DMS114 treated with DMSO at 0.1 percent for 48 hours (cell line): ENCODE measurements around the gene BMPR1B.

Experiments
- DNase-seq: peaks from one replicate; lab custom pipeline; 2025; ENCODE audit not compliant: unreplicated experiment; lab: John Stamatoyannopoulos, UW

BMPR1B gene

DNA sequence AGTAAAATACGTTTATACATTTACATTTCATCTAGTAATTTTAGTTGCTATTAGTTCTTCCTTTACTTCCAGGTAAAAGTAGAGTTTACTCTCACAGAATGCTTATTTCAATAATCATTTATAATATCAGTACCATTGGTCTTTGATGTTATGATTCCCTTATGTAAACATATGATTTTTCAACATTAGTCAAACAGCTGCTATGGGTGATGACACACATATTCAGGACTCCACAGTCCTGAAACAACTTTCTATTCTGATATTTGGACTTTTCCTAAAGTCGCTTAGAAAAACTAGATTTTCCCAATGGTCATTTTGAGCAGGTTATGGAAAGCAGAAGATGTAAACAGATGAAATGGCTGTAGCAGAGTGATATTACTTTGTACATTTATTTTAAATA, 421.2 kb downstream of the BMPR1B start:
- no peak for DNase-seq

DNA sequence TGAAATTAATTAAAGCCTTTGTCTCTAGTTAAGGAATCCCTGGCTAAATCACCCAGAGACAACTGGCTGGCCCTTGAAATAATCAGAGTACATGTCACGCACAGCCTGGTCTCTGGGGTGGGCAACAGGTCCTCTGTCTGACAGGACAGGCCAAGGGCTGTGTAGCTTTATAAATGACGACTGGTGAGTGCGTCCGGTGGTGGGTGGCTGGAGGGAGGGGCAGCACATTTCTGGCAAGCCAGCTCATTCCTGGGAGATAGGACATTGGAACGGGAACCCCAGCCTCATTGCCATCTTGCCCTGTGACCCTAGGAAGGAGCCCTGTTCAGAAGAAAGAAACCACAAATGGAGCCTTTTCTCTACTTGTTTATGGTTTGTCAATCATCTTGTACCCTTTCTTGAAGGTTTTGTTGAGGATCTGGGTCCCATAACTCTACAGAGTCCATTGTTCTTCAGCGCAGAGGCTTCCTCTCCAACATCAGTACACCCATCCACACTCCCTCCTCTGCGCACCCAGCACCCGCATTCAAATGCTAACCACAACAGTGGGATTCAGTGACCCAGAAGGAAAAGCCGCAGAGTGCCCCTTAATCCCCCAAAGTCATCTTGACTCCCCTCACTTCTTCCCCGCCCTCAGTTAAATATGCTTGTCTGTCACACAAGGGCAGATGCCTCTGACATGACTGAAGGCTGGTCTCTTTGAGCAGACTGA, 422.9 kb downstream of the BMPR1B start:
- no peak for DNase-seq

DNA sequence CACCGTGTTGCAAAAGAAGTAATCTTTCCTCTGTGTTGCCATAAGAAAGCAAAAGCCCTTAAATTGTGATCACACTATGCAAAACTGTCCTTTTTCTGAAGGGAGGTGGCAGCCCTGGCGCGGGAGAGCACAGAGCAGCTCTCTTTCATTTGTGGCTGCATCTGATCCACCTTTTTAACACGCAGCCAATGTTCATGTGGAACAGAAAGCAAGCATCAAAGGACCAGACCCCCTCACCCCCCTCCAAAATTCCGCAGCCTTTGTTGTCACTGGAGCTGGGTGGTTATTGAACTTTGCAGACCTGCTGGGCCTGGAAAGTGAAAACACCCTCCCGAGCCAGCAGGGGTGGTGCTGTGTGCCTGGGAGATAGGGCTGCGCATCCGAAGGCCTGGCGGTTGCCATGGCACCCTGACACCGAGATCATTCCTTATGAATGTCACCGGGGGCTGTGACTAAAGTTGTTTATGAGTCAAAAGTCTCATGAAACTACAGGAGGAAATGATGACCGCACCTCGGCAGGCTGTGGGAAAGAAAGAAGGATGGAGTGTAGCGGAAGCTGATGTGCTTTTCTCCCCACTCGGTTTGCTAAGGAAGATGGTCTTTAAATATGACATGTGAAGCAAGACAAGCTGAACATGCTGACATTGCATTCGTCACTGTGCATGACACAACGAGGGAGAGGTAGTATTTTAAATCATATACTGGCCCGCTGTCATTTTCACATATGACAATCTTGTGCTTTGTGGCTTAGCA, 423.7 kb downstream of the BMPR1B start:
- no peak for DNase-seq

DNA sequence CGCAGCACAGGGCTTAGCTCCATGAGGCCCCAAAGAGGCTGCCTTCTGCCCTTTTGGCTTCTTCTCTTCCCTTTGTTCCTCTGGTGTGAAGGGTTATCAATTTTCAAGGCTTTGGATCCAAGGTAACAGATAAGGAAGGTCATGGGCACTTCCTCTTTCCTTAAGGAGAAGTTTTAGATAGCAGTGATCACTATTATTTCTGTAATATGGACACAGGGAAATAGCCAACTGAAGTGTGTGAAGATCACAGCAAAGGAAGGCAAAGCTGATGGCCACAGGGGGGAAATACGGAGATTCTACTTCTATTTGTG, 424.2 kb downstream of the BMPR1B start:
- DNase-seq = no peak

DNA sequence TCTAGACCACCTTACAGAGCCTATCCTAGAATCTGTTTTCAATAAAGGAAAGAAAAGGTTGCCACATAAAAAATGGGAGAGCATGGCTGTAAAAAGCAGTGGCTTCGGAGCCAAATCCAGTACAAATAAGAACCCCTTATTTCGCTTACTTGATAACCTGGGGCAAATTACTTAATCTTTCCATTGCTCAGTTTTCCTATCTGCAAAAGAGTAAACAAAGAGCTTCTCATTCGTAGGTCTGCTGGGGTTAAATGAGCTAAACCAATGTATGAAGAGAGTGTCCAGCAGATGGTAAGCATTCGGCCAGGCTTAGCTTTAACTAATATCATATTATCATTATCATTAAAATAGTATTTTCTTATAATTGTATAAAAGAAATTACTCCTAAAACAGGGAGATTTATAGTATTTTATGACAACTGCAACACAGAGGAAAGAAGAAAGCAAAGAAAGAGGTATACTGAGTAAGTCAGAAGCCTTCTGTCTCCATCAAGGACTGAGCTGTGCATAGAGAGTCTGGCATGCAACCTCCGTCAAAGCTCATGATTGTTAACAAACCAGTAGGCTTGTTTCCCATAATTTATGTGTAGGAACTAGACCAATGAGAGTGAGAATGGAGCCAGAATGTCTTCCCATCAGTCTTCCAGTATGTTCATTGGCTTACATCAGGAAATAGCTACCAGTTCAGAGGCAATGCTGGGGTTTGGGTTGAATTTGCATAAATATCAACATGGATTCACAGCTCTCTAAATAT, 426.1 kb downstream of the BMPR1B start:
- DNase-seq = no peak

DNA sequence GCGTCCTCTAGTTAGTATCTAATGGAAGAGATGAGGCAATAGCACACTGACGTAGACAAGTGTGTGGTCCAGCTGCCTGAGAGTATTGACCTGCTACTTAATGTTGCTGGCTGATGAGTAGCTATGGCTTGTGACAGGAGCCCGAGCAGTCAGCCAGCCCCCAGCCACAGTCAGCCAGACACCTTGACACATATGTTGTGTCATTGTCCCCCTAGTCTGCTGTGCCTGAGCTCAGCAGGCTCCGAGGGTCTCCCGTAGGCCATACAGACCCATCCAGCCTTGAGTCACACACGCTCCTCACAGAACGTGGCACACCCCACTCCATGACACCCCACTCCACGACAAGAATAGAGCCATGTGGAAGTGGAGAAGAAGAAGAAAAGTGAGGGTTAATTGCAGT, 428.9 kb downstream of the BMPR1B start:
- DNase-seq = no peak

DNA sequence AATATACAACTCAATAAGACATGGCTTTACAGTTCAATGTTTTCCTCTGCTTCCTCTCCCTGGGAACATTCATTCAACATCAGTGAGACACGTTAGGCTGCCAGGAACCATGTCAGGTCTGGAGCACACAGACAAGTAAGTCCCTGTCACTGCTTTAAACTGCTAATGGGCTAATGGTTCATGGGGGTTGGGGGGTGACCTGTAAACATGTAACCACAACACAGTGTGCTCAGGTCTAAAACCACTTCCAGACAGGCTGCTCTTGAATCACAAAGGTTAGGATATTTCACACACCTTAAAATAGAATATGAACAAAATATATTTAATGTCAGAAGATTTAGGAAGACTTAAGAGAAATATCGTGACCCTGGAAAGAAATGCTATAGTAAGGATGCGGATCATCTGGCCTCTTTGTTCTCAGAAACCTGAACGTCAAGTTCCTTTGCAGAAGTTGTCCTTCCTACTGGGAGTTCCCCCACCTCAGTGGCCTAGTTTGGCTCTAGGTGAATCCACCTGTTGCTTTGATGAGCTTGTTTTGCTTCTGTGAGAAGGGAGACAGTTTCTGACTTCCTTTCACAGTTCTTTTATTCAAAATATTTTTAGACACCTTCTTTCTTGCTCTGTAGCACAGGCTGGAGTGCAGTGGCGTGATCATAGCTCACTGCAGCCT, 431.1 kb downstream of the BMPR1B start:
- DNase-seq = no peak

DNA sequence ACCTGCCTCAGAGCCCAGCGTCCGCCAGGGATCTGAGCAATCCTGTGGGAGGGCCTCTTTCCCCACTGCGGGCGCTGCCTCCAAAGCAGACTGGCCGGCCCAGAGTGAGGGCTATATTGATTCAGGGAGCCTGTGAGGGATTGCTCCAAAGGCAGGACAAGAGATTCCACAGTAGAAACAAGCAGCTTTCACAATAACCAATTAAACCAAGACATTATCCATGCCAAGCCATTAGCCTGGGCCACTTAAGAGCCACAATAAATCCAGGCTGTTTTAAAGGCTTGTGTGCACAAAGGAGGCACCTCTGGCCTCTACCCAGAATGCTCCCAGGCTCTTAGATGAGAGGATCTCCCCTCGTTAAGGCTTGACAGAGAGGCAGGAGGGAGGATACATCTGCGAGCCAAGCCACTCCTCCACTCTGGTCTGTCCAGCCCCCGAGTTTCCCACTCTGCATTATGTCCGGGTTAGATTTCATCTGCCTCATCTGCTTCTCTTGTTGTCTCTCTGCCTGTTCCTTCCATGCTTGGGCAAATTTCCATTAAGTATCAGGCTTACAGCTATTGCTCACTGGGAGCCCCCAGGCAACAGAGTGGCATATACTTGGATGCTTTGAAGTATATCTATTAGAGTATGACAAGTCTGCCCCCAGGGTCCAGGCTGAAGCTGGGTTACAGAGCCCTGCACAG, 433.1 kb downstream of the BMPR1B start:
- DNase-seq = no peak

DNA sequence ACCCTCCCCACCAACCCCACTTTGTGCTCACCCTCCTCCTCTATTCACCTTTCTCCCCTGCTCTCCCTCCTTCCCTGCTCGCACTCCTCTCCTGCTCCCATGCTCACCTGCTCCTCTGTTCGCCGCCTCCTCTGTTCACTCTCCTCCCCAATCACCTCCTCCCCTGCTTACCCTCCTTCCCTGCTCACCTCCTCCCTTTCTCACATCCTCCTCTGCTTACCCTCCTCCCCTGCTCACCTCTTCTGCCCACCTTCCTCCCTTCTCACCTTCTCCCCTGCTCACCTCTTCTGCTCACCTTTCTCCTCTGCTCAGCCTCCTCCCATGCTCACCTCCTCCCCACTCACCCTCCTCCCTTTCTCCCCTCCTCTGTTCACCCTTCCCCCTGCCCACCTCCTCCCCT, 433.8 kb downstream of the BMPR1B start:
- DNase-seq = no peak

DNA sequence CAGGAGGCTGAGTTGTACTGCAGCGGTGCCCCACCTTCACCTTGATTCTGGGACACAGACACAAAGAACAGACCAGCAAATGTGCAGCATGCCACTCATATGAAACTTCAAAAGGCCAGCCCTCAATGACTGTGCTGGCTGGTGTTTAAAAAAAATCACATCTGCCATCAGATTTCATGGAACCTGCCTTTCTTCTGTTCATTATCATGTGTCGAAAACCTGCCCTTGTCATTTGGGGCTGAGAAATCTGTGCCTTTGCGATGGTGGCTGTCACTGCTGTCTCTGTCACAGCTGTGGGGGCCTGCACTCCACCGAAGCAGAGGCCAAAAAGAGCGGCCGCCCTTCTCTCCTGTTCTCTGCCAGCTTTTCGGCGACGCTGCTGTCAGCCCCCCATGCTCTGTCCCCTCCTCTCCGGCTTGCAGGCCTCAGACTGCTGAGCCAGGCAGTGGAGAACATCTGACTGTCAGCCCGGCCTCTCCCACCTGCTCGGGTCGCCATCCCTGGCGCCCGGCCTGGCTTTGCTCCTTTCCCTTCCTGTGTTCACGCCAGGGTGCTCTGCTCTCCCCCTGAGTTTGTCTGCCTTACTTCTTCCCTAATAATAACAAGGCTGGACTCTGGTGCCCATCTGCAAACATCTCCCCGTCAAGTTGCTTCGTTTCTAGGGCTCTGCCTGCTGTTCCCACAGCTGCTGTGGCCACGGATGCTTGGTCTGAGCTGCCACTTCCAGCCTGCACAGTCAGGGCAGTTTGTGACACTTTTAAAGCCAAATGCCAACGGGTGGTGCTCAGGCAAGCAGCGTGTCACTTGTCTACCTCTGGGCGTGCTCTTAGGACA, 435.9 kb downstream of the BMPR1B start:
- no peak for DNase-seq

DNA sequence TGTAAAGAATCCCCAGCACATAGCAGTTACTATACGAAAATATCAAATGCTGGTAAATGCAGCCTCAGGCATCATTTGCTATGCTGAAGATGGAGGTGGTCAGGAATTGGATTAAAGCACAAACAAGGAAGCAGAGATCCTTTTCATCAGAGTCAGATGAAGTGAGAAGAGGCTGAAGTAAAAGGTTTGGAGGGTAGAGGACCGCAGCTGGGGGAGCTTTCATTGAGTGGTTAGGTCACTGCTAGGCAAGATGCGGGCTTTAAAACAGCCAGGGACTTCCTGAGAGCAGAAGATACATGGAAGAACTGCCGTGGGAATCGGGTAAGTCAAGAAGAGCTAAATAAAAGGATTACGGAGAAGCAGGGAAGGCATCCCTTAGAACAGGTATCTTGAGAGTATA, 439.6 kb downstream of the BMPR1B start:
- DNase-seq = no peak

DNA sequence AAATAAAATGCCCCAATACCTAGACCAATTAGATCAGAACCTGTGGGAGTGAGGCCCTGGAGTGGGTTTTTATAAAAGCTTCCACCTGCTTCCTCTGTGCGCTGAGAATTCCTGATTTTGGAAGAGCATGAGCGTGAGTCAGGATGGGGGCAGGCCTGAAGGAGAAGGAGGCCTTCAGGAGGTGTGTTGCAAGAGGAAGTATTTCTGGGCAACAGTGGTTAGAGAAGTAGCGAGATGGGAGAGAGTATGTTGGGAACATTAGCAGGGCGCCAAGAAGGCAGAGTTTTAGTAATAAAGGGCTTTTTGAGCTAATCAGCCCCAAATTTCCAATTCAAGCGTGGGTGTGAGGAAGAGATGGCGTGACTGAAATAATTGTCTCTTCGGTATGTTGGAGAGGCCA, 441.2 kb downstream of the BMPR1B start:
- no peak for DNase-seq

DNA sequence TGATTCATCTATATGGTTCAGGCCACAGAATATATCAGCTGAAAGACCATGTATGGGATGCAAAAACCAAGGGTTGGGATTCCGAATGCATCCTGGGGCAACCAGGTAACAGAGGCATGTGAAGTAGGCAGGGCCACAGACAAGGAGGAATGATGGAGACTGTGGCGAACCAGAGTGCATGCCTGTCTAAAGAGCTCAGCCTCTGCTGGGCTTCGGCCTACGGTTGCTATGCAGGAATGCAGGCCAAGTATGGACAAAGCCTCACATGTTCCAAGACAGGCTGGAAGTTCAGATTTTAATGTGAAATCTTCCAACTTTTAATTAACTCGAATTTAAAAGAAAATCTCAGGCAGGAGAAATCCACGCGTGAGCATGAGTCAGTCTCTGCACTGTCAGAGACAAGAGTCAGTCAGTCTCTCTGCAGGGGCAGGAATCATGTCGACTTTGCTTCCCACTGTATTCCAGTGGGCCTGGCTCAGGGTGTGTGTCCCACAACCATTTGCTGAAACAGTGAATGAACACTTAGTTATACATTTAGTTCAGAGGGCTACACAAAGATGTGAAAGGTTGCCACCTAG, 446.6 kb downstream of the BMPR1B start:
- no peak for DNase-seq

DNA sequence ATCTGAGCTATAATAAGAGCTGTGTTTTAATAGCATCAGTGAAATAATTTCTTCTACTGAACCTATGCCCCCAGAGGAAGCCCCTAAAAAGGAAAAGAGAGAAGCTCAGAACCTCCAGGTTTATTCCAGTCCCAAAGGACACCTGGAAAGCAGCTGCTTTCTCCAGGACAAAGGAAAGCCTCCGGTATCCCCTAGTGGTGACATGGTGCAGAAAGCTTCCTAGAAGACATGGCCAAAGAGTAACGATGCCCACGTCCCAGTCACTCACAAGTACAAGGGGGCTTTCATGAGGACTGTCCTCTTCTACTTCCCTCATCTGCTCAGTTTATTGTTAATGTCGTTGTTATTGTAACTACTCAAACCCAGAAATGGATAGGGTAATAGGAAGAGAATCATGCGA, 447.1 kb downstream of the BMPR1B start:
- DNase-seq = no peak
